ENCODE data around the gene RPL14. TPM values are rescaled to one million over a fixed set of nuclear protein-coding genes. Genes with fewer than 3 reads are reported as not detected.

The RPL14 gene
- total and polyA plus RNA-seq, 2 of the 13 experiments (the other 11 are each of a cell fraction or from before 2014, with no cell fraction given) = 502 to 1,291 TPM

- TF ChIP-seq, protein P1, sequence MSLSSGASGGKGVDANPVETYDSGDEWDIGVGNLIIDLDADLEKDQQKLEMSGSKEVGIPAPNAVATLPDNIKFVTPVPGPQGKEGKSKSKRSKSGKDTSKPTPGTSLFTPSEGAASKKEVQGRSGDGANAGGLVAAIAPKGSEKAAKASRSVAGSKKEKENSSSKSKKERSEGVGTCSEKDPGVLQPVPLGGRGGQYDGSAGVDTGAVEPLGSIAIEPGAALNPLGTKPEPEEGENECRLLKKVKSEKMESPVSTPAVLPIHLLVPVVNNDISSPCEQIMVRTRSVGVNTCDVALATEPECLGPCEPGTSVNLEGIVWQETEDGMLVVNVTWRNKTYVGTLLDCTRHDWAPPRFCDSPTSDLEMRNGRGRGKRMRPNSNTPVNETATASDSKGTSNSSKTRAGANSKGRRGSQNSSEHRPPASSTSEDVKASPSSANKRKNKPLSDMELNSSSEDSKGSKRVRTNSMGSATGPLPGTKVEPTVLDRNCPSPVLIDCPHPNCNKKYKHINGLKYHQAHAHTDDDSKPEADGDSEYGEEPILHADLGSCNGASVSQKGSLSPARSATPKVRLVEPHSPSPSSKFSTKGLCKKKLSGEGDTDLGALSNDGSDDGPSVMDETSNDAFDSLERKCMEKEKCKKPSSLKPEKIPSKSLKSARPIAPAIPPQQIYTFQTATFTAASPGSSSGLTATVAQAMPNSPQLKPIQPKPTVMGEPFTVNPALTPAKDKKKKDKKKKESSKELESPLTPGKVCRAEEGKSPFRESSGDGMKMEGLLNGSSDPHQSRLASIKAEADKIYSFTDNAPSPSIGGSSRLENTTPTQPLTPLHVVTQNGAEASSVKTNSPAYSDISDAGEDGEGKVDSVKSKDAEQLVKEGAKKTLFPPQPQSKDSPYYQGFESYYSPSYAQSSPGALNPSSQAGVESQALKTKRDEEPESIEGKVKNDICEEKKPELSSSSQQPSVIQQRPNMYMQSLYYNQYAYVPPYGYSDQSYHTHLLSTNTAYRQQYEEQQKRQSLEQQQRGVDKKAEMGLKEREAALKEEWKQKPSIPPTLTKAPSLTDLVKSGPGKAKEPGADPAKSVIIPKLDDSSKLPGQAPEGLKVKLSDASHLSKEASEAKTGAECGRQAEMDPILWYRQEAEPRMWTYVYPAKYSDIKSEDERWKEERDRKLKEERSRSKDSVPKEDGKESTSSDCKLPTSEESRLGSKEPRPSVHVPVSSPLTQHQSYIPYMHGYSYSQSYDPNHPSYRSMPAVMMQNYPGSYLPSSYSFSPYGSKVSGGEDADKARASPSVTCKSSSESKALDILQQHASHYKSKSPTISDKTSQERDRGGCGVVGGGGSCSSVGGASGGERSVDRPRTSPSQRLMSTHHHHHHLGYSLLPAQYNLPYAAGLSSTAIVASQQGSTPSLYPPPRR (CRISPR knock-in tag; IDR thresholded peaks at IDR 0.05; ENCODE audit: borderline replicate concordance) = no peak
- TF ChIP-seq SOX5 (CRISPR knock-in tag; IDR thresholded peaks at IDR 0.05; ENCODE audit: borderline replicate concordance) = no peak
- no peak for TF ChIP-seq SP5 (CRISPR knock-in tag; IDR thresholded peaks at IDR 0.05; ENCODE audit: borderline replicate concordance, low read depth)
- TF ChIP-seq TGIF2 (CRISPR knock-in tag; IDR thresholded peaks at IDR 0.05) = peak; percentile 71; the same call in 1 of the 2 replicates
- 0 out of 2 replicates have a peak, but pooled peaks have one; percentile 45 for TF ChIP-seq KLF12 (CRISPR knock-in tag; IDR thresholded peaks at IDR 0.05; ENCODE audit: borderline replicate concordance)
- no peak for TF ChIP-seq MBD4 (IDR thresholded peaks at IDR 0.05; ENCODE audit: borderline replicate concordance, low read length)
- TF ChIP-seq E2F1 (CRISPR knock-in tag; IDR thresholded peaks at IDR 0.05) = no peak
- TF ChIP-seq LCORL (IDR thresholded peaks at IDR 0.05) = no peak
- TF ChIP-seq LCORL (CRISPR knock-in tag; IDR thresholded peaks at IDR 0.05) = no peak
- peak; percentile 70 for TF ChIP-seq SP2 (CRISPR knock-in tag; IDR thresholded peaks at IDR 0.05)
- TF ChIP-seq, protein P2, sequence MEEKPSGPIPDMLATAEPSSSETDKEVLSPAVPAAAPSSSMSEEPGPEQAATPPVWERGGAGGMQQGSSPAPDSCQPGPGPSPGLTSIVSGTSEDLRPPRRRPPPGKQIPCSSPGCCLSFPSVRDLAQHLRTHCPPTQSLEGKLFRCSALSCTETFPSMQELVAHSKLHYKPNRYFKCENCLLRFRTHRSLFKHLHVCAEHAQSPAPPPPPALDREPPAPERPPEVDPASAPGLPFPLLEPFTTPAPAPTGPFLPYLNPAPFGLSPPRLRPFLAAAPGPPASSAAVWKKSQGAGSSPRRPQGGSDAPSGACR (CRISPR knock-in tag; IDR thresholded peaks at IDR 0.05) = no peak
- TF ChIP-seq PBX2 (CRISPR knock-in tag; IDR thresholded peaks at IDR 0.05) = no peak
- TF ChIP-seq ZNF530 (CRISPR knock-in tag; IDR thresholded peaks at IDR 0.05; ENCODE audit: low read depth) = no peak
- TF ChIP-seq, protein P3, sequence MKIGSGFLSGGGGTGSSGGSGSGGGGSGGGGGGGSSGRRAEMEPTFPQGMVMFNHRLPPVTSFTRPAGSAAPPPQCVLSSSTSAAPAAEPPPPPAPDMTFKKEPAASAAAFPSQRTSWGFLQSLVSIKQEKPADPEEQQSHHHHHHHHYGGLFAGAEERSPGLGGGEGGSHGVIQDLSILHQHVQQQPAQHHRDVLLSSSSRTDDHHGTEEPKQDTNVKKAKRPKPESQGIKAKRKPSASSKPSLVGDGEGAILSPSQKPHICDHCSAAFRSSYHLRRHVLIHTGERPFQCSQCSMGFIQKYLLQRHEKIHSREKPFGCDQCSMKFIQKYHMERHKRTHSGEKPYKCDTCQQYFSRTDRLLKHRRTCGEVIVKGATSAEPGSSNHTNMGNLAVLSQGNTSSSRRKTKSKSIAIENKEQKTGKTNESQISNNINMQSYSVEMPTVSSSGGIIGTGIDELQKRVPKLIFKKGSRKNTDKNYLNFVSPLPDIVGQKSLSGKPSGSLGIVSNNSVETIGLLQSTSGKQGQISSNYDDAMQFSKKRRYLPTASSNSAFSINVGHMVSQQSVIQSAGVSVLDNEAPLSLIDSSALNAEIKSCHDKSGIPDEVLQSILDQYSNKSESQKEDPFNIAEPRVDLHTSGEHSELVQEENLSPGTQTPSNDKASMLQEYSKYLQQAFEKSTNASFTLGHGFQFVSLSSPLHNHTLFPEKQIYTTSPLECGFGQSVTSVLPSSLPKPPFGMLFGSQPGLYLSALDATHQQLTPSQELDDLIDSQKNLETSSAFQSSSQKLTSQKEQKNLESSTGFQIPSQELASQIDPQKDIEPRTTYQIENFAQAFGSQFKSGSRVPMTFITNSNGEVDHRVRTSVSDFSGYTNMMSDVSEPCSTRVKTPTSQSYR (CRISPR knock-in tag; IDR thresholded peaks at IDR 0.05; ENCODE audit: borderline replicate concordance) = no peak
- TF ChIP-seq ZNF549 (CRISPR knock-in tag; IDR thresholded peaks at IDR 0.05) = no peak
- peak; percentile 72 for TF ChIP-seq TFE3 (CRISPR knock-in tag; IDR thresholded peaks at IDR 0.05)
- TF ChIP-seq ZNF446 (CRISPR knock-in tag; IDR thresholded peaks at IDR 0.05) = no peak; the same call in 1 of the 2 replicates
Measured at GRCh38 chr3:40456940-40457823, at the start of gene RPL14 (continued).
